H9 (cell line): ENCODE results near the gene PCSK6. TPM values are rescaled to one million over a fixed set of nuclear protein-coding genes. Genes with fewer than 3 reads are reported as not detected.
A peak's percentile ranks its signal among the peaks of the same experiment; 100 is the strongest.

ENCODE experiments used
- DNase-seq: peaks from one replicate; pipeline ENCODE4 v3.0.0-alpha.2; 2017
- H2AFZ ChIP-seq: one replicate; pipeline ENCODE4 v1.6.1; 2013; ENCODE audit warnings: mild to moderate bottlenecking, low read length, control low read depth, moderate library complexity
- H2AK5ac ChIP-seq: 2 replicates; pipeline ENCODE4 v1.6.1; 2013; ENCODE audit warnings: low read length, control low read depth, mixed read lengths; ENCODE audit not compliant: insufficient read length
- H2BK120ac ChIP-seq: one replicate; pipeline ENCODE4 v1.6.1; 2013; ENCODE audit warnings: low read depth, mild to moderate bottlenecking, low read length, control low read depth, inconsistent platforms; ENCODE audit not compliant: poor library complexity, severe bottlenecking
- H2BK12ac ChIP-seq: 2 replicates; pipeline ENCODE4 v1.6.1; 2013; ENCODE audit warnings: low read length, control low read depth, mixed read lengths, low read depth; ENCODE audit not compliant: insufficient read length
- H2BK15ac ChIP-seq: 2 replicates; pipeline ENCODE4 v1.6.1; 2013; ENCODE audit warnings: low read depth, low read length, control low read depth
- H2BK20ac ChIP-seq: one replicate; pipeline ENCODE4 v1.6.1; 2013; ENCODE audit warnings: low read depth, mild to moderate bottlenecking, low read length, control low read depth, inconsistent platforms; ENCODE audit not compliant: poor library complexity, severe bottlenecking
- H2BK5ac ChIP-seq: 2 replicates; pipeline ENCODE4 v1.6.1; 2013; ENCODE audit warnings: low read length, control low read depth, mixed read lengths; ENCODE audit not compliant: insufficient read length
- H3K14ac ChIP-seq: 2 replicates; pipeline ENCODE4 v1.6.1; 2013; ENCODE audit warnings: low read length, control low read depth; ENCODE audit not compliant: insufficient read depth
- H3K18ac ChIP-seq: 2 replicates; pipeline ENCODE4 v1.6.1; 2013; ENCODE audit warnings: low read depth, mild to moderate bottlenecking, mixed read lengths, low read length, control low read depth; ENCODE audit not compliant: insufficient read length
- H3K23ac ChIP-seq: 2 replicates; pipeline ENCODE4 v1.6.1; 2013; ENCODE audit warnings: low read length, control low read depth, mixed read lengths, low read depth; ENCODE audit not compliant: insufficient read length
- H3K23me2 ChIP-seq: 2 replicates; pipeline ENCODE4 v1.6.1; 2013; ENCODE audit warnings: low read depth, mild to moderate bottlenecking, mixed read lengths, low read length, control low read depth; ENCODE audit not compliant: insufficient read length, poor library complexity, severe bottlenecking
- H3K27ac ChIP-seq: 2 replicates; pipeline ENCODE4 v1.5.1; 2013; ENCODE audit warnings: low read length, control low read depth, mixed read lengths, low read depth; ENCODE audit not compliant: insufficient read length
- H3K27me3 ChIP-seq: 2 replicates; pipeline ENCODE4 v1.6.1; 2013; ENCODE audit warnings: low read length, control low read depth, inconsistent platforms; ENCODE audit not compliant: insufficient read depth
- H3K4ac ChIP-seq: 2 replicates; pipeline ENCODE4 v1.6.1; 2013; ENCODE audit warnings: low read depth, mild to moderate bottlenecking, control low read depth, inconsistent platforms, low read length, moderate library complexity
- H3K4me1 ChIP-seq: 2 replicates; pipeline ENCODE4 v1.6.1; 2013; ENCODE audit warnings: low read length, control low read depth, inconsistent platforms; ENCODE audit not compliant: insufficient read depth
- H3K4me2 ChIP-seq: 2 replicates; pipeline ENCODE4 v1.6.1; 2013; ENCODE audit warnings: low read length, control low read depth, mixed read lengths; ENCODE audit not compliant: insufficient read length, insufficient read depth
- H3K56ac ChIP-seq: 2 replicates; pipeline ENCODE4 v1.6.1; 2013; ENCODE audit warnings: low read depth, mild to moderate bottlenecking, mixed read lengths, low read length, control low read depth; ENCODE audit not compliant: insufficient read length
- H3K79me1 ChIP-seq: 2 replicates; pipeline ENCODE4 v1.6.1; 2013; ENCODE audit warnings: low read depth, mild to moderate bottlenecking, moderate library complexity, low read length, control low read depth, inconsistent platforms; ENCODE audit not compliant: insufficient read depth, poor library complexity, severe bottlenecking
- H3K79me2 ChIP-seq: 2 replicates; pipeline ENCODE4 v1.6.1; 2013; ENCODE audit warnings: low read length, control low read depth, inconsistent platforms; ENCODE audit not compliant: insufficient read depth
- H3K9ac ChIP-seq: 2 replicates; pipeline ENCODE4 v1.6.1; 2013; ENCODE audit warnings: low read length, control low read depth, mixed read lengths; ENCODE audit not compliant: insufficient read length; ENCODE audit errors: extremely low read depth
- H3K9me3 ChIP-seq: one replicate; pipeline ENCODE4 v1.6.1; 2013; ENCODE audit warnings: low read depth, low read length, inconsistent platforms; ENCODE audit not compliant: control insufficient read depth
- H3T11ph ChIP-seq: one replicate; pipeline ENCODE4 v1.6.1; 2013; ENCODE audit warnings: mild to moderate bottlenecking, low read length, control low read depth, inconsistent platforms
- H4K20me1 ChIP-seq: one replicate; pipeline ENCODE4 v1.6.1; 2013; ENCODE audit not compliant: control insufficient read depth, insufficient read length, insufficient read depth
- H4K5ac ChIP-seq: 2 replicates; pipeline ENCODE4 v1.6.1; 2013; ENCODE audit warnings: low read depth, mild to moderate bottlenecking, mixed read lengths, low read length, control low read depth; ENCODE audit not compliant: insufficient read length
- H4K8ac ChIP-seq: replicated peaks from 2 replicates; pipeline ENCODE4 v1.6.1; 2013; ENCODE audit warnings: low read length, control low read depth, mixed read lengths, low read depth; ENCODE audit not compliant: insufficient read length
- H4K91ac ChIP-seq: 2 replicates; pipeline ENCODE4 v1.6.1; 2013; ENCODE audit warnings: low read depth, mild to moderate bottlenecking, moderate library complexity, mixed read lengths, low read length, control low read depth; ENCODE audit not compliant: insufficient read length
- H3K27ac Mint-ChIP-seq, 3 experiments: 2 replicates in 2 of 3; 3 replicates in 1 of 3; pipeline ENCODE4 v1.8.0; 2020 to 2021; ENCODE audit warnings: mixed read lengths in 3 of 3, mild to moderate bottlenecking in 1 of 3, moderate library complexity in 1 of 3
- H3K27me3 Mint-ChIP-seq: 2 replicates; pipeline ENCODE4 v1.8.0; 2021; ENCODE audit warnings: low read depth, mild to moderate bottlenecking, moderate library complexity, mixed read lengths
- H3K36me3 Mint-ChIP-seq, 3 experiments: 2 replicates in 2 of 3; 3 replicates in 1 of 3; pipeline ENCODE4 v1.8.0; 2020 to 2021; ENCODE audit warnings: low read depth in 3 of 3, mixed read lengths in 3 of 3; ENCODE audit not compliant: insufficient read depth in 1 of 3
- H3K4me1 Mint-ChIP-seq, 2 experiments: 2 replicates each; pipeline ENCODE4 v1.8.0; 2020; ENCODE audit warnings: mixed read lengths in 2 of 2
- H3K4me3 Mint-ChIP-seq, 2 experiments: 2 replicates in 1 of 2; 3 replicates in 1 of 2; pipeline ENCODE4 v1.8.0; 2020 to 2021; ENCODE audit warnings: mild to moderate bottlenecking in 2 of 2, mixed read lengths in 2 of 2, moderate library complexity in 1 of 2
- H3K9me3 Mint-ChIP-seq, 2 experiments: 2 replicates in 1 of 2; 3 replicates in 1 of 2; pipeline ENCODE4 v1.8.0; 2020; ENCODE audit warnings: mild to moderate bottlenecking in 2 of 2, mixed read lengths in 2 of 2, moderate library complexity in 1 of 2
- CTCF ChIP-seq: fragments of 200-600 bp; sonication (generic); conservative IDR thresholded peaks from 3 replicates; pipeline ENCODE4 v1.8.0; 2021; ENCODE audit warnings: antibody characterized with exemption, mild to moderate bottlenecking
- WGBS: extraction: QIAGEN DNeasy Blood & Tissue Kit; methylation state at CpG from one replicate; pipeline ENCODE4 v1.1.7; 2013; ENCODE audit warnings: missing lambda C conversion rate, low lambda C conversion rate, mixed read lengths; ENCODE audit not compliant: insufficient read length; ENCODE audit errors: extremely low coverage; 5-methylcytosine and 5-hydroxymethylcytosine counted together
- total RNA-seq: library from RNA; stranded (reverse); gene quantifications from 2 replicates; pipeline ENCODE4 v1.2.1, GENCODE V29; 2021

Gene PCSK6
- total RNA-seq, 1 experiment from 2014 or later, result 4.0 TPM

- peaks cover 35 to 51% of the 10 kb centered on the region in 2 experiments for H3K4me1 Mint-ChIP-seq
- no peak overlapping the region for H3K4me3 Mint-ChIP-seq
- H3K79me1 ChIP-seq, result no peaks in the 10 kb centered on the region
- peak overlapping the region; percentile 50; the same call in 1 of the 2 replicates for H3K14ac ChIP-seq
- H3K18ac ChIP-seq, result no peak overlapping the region
- no CpG with 5 or more reads among the region's 7 CpGs for WGBS
- no peak for TF ChIP-seq CTCF
- peaks cover 76% of the 10 kb centered on the region for H3K27me3 Mint-ChIP-seq
- H3K9ac ChIP-seq, result no peak overlapping the region
- no peak overlapping the region for H4K8ac ChIP-seq
- H3K4ac ChIP-seq, result no peak overlapping the region
- H2BK120ac ChIP-seq, result no peak overlapping the region
- no peaks in the 10 kb centered on the region; the same call in 1 of the 2 replicates for H3K4me1 ChIP-seq
- no peak overlapping the region for H3K56ac ChIP-seq
- no peak overlapping the region for H2BK20ac ChIP-seq
- no peaks in the 10 kb centered on the region; the same call in 1 of the 2 replicates for H3K79me2 ChIP-seq
- no peak overlapping the region for H2BK5ac ChIP-seq
- peak; percentile 28 for DNase-seq
- no peak overlapping the region for H2BK15ac ChIP-seq
- no peak overlapping the region for H3K27ac ChIP-seq
- no peak overlapping the region for H4K91ac ChIP-seq
- H3K4me2 ChIP-seq, result no peak overlapping the region
- no peak overlapping the region for H2AK5ac ChIP-seq
- H3K27ac Mint-ChIP-seq, result no peak overlapping the region
- no peaks in the 10 kb centered on the region for H3K9me3 ChIP-seq
- H3K9me3 Mint-ChIP-seq, result peaks cover 0 to 3% of the 10 kb centered on the region in 2 experiments; a peak in 2 of 5 replicates
- no peak overlapping the region for H4K5ac ChIP-seq
- H3K23ac ChIP-seq, result no peak overlapping the region
- H4K20me1 ChIP-seq, result no peaks in the 10 kb centered on the region
- H2BK12ac ChIP-seq, result no peak overlapping the region
- H3K36me3 Mint-ChIP-seq, result no peaks in the 10 kb centered on the region; a peak in 1 of 7 replicates
- H2AFZ ChIP-seq, result no peak overlapping the region
- no peaks in the 10 kb centered on the region for H3K23me2 ChIP-seq
- no peak overlapping the region for H3T11ph ChIP-seq
- no peaks in the 10 kb centered on the region; the same call in 1 of the 2 replicates for H3K27me3 ChIP-seq
Observed at GRCh38 chr15:101424984-101425383, 64.5 kb downstream of the PCSK6 start.
